PC-9 (cell line): ENCODE data around the gene CCDC9B.

Experiments used
- CTCF ChIP-seq: fragments of 200-600 bp; sonication (generic); conservative IDR thresholded peaks from 2 replicates; pipeline ENCODE4 v1.6.1; 2017; ENCODE audit warnings: mixed run types, antibody characterized with exemption, mild to moderate bottlenecking, moderate library complexity
- EZH2 ChIP-seq: fragments of 200-600 bp; sonication (generic); IDR thresholded peaks from 2 replicates; pipeline ENCODE4 v1.8.0; 2017; ENCODE audit warnings: antibody characterized with exemption, low read depth

- TF ChIP-seq CTCF (no peak), EZH2 (no peak)
Measured at GRCh38 chr15:40377606-40378005, 36.9 kb upstream of the CCDC9B start.
